Ishikawa (cell line): ENCODE results near the gene MLLT6.
A peak's percentile ranks its signal among the peaks of the same experiment; 100 is the strongest.

Experiments used
- CEBPB ChIP-seq: IDR thresholded peaks from 2 replicates; pipeline ENCODE4 v1.6.1; 2012
- CREB1 ChIP-seq: IDR thresholded peaks from 2 replicates; pipeline ENCODE4 v1.6.1; 2012; ENCODE audit warnings: low read depth
- EGR1 ChIP-seq: IDR thresholded peaks from 2 replicates; pipeline ENCODE4 v1.6.1; 2012
- EP300 ChIP-seq: IDR thresholded peaks from 2 replicates; pipeline ENCODE4 v1.6.1; 2012; ENCODE audit warnings: borderline replicate concordance
- FOXM1 ChIP-seq: IDR thresholded peaks from 2 replicates; pipeline ENCODE4 v1.6.1; 2012; ENCODE audit warnings: low read depth, borderline replicate concordance
- MAX ChIP-seq: IDR thresholded peaks from 2 replicates; pipeline ENCODE4 v1.6.1; 2012
- NFIC ChIP-seq: IDR thresholded peaks from 2 replicates; pipeline ENCODE4 v1.6.1; 2012
- RAD21 ChIP-seq: IDR thresholded peaks from 2 replicates; pipeline ENCODE4 v1.6.1; 2012; ENCODE audit warnings: low read depth
- REST ChIP-seq: IDR thresholded peaks from 2 replicates; pipeline ENCODE4 v1.6.1; 2012; ENCODE audit warnings: low read depth, mild to moderate bottlenecking
- TAF1 ChIP-seq: IDR thresholded peaks from 2 replicates; pipeline ENCODE4 v1.6.1; 2012; ENCODE audit warnings: low read depth, mild to moderate bottlenecking
- TCF12 ChIP-seq: IDR thresholded peaks from 2 replicates; pipeline ENCODE4 v1.6.1; 2012; ENCODE audit warnings: low read depth
- TEAD4 ChIP-seq: IDR thresholded peaks from 2 replicates; pipeline ENCODE4 v1.6.1; 2012
- YY1 ChIP-seq: IDR thresholded peaks from 2 replicates; pipeline ENCODE4 v1.6.1; 2012; ENCODE audit warnings: low read depth
- ZBTB7A ChIP-seq: IDR thresholded peaks from 2 replicates; pipeline ENCODE4 v1.6.1; 2012; ENCODE audit warnings: low read depth
- TF ChIP-seq, protein P1 (sequence below): IDR thresholded peaks from 2 replicates; pipeline ENCODE4 v1.6.1; 2012

MLLT6 gene

DNA sequence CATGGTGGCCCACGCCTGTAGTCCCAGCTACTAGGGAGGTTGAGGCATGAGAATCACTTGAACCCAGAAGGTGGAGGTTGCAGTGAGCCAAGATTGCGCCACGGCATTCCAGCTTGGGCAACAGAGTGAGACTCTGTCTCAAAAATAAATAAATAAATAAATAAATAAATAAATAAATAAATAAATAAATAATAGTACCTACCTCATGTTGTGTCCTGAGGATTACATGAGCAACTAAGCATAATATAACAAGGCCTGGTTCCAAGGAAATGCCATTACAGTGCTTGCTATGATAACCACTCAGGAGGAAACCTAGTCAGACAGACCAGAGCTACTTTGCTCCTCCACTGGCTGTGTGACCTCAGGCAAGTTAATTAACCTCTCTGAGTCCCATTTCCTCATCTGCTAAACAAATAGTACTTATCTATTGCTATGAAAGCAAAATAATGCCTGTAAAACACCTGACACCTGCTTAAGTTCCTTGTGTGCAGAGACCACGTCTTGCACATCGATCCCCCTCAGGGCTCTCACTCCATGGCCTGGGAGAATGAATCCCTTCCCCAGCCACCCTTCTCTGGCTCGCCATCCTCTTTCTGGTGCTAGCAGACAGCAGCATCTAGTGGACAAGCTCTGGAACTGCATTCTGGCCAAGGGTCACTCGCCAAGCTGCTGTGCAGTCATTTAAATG, 37.8 kb upstream of the MLLT6 start:
- TF ChIP-seq REST (no peak), RAD21 (peak; percentile 100)

GRCh38 chr17:38667787-38668122, 37.3 kb upstream of the MLLT6 start:
- TF ChIP-seq, protein P1, sequence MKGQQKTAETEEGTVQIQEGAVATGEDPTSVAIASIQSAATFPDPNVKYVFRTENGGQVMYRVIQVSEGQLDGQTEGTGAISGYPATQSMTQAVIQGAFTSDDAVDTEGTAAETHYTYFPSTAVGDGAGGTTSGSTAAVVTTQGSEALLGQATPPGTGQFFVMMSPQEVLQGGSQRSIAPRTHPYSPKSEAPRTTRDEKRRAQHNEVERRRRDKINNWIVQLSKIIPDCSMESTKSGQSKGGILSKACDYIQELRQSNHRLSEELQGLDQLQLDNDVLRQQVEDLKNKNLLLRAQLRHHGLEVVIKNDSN: no peak
- no peak for TF ChIP-seq REST
- TF ChIP-seq TCF12: no peak
- TF ChIP-seq ZBTB7A: no peak

DNA sequence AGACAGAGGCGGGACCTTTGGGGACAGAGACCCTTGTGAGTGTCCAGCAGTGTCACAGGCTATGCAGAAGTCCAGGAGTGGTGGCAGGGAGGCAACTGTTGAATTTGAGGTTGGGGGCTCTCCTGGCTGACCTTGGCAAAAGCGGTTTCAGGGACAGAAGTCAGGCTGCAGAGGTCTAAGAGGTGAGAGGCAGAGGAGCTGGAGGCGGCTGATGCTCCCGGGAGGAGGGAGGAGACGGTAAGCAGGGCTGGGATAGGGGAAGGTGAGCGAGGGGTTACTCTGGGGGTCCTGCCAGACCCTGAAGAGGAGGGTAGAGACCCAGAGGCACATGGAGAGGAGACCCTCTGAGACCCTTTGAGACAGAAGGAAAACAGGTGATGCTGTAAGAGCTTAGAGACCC, 35.6 kb upstream of the MLLT6 start:
- TF ChIP-seq NFIC (no peak), YY1 (no peak), TCF12 (no peak), MAX (no peak), CEBPB (no peak), TEAD4 (no peak), TAF1 (no peak), RAD21 (no peak), CREB1 (no peak), ZBTB7A (no peak), FOXM1 (no peak), REST (no peak), EP300 (no peak), EGR1 (no peak)
- TF ChIP-seq, protein P1: no peak

GRCh38 chr17:38671939-38672720, 32.9 kb upstream of the MLLT6 start:
- TF ChIP-seq TAF1 (no peak), YY1 (no peak), FOXM1 (no peak), REST (no peak), CEBPB (no peak), TEAD4 (no peak), TCF12 (no peak), MAX (no peak), CREB1 (no peak), ZBTB7A (no peak), NFIC (no peak), EP300 (no peak), EGR1 (no peak), RAD21 (no peak)
- TF ChIP-seq, protein P1: no peak
